ENCODE data around the gene TES.
"Not testable (repeated sequence)": the region's sequence is repeated elsewhere in the genome, so short reads cannot be mapped to it uniquely, and the experiment has no call there.

Gene TES

GRCh38 chr7:116242178-116242577 lies 31.8 kb downstream of the TES start:
- Histone ChIP-seq H3K27me3 (no peaks in the 10 kb centered on the region), H3K4me1 (ENCODE audit: control insufficient read depth in 1 of 2, insufficient read depth in 1 of 2, low read depth in 1 of 2, low read length in 1 of 2) (no peaks in the 10 kb centered on the region), H3K9me3 (no peaks in the 10 kb centered on the region), H3K27ac (no peak overlapping the region), H3K4me3 (ENCODE audit: low read depth in 1 of 2, low read length in 1 of 2) (no peak overlapping the region), H3K36me3 (peaks cover 20% of the 10 kb centered on the region)
- TF ChIP-seq, protein P1, sequence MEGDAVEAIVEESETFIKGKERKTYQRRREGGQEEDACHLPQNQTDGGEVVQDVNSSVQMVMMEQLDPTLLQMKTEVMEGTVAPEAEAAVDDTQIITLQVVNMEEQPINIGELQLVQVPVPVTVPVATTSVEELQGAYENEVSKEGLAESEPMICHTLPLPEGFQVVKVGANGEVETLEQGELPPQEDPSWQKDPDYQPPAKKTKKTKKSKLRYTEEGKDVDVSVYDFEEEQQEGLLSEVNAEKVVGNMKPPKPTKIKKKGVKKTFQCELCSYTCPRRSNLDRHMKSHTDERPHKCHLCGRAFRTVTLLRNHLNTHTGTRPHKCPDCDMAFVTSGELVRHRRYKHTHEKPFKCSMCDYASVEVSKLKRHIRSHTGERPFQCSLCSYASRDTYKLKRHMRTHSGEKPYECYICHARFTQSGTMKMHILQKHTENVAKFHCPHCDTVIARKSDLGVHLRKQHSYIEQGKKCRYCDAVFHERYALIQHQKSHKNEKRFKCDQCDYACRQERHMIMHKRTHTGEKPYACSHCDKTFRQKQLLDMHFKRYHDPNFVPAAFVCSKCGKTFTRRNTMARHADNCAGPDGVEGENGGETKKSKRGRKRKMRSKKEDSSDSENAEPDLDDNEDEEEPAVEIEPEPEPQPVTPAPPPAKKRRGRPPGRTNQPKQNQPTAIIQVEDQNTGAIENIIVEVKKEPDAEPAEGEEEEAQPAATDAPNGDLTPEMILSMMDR (IDR thresholded peaks at IDR 0.05): no peak

DNA sequence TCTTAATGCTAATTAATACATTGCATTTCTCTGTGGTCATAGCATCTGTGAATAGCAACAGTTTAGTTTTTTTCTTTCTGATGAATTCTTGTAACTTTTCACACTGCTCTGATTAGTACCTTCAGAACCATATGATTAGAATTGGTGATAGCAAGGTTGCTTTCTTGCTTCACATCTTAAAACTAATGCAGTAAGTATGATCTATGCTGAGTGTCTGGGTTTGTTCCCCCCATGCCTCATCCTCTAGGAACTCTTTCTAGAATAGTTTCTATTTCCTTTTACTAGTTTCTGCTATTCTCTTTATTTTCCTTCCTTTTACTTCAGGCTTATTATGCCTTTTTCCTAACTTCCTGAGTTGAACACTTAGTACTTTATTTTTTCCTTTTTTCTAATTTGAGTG lies 32.4 kb downstream of the TES start:
- no peak overlapping the region for H3K27ac ChIP-seq
- TF ChIP-seq, protein P1 (IDR thresholded peaks at IDR 0.05): no peak
- no peaks in the 10 kb centered on the region for H3K27me3 ChIP-seq
- H3K4me1 ChIP-seq (ENCODE audit: control insufficient read depth in 1 of 2, insufficient read depth in 1 of 2, low read depth in 1 of 2, low read length in 1 of 2): no peaks in the 10 kb centered on the region
- H3K36me3 ChIP-seq: peaks cover 14% of the 10 kb centered on the region
- H3K4me3 ChIP-seq (ENCODE audit: low read depth in 1 of 2, low read length in 1 of 2): no peak overlapping the region
- no peaks in the 10 kb centered on the region for H3K9me3 ChIP-seq

DNA sequence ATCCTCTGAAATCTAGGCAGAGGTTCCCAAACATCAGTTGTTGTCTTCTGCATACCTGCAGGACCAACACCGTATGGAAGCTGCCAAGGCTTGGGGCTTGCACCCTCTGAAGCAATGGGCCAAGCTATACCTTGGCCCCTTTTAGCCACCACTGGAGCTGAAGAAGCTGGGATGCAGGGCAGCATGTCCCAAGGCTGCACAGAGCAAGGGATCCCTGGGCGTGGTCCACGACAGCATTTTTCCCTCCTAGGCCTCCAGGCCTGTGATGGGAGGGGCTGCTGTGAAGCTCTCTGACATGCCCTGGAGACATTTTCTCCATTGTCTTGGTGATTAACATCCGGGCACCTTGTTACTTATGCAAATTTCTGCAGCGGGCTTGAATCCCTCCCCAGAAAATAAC lies 34.5 kb downstream of the TES start:
- H3K4me1 ChIP-seq (ENCODE audit: control insufficient read depth in 1 of 2, insufficient read depth in 1 of 2, low read depth in 1 of 2, low read length in 1 of 2); H3K9me3 ChIP-seq; H3K4me3 ChIP-seq (ENCODE audit: low read depth in 1 of 2, low read length in 1 of 2); H3K27ac ChIP-seq; H3K27me3 ChIP-seq: not testable (repeated sequence)
- peaks cover 15% of the 10 kb centered on the region for H3K36me3 ChIP-seq

GRCh38 chr7:116246357-116246756 lies 36.0 kb downstream of the TES start:
- Histone ChIP-seq H3K27ac (no peak overlapping the region), H3K27me3 (no peaks in the 10 kb centered on the region), H3K4me3 (ENCODE audit: low read depth in 1 of 2, low read length in 1 of 2) (no peak overlapping the region), H3K36me3 (peaks cover 28% of the 10 kb centered on the region), H3K4me1 (ENCODE audit: control insufficient read depth in 1 of 2, insufficient read depth in 1 of 2, low read depth in 1 of 2, low read length in 1 of 2) (no peaks in the 10 kb centered on the region), H3K9me3 (no peaks in the 10 kb centered on the region)
- TF ChIP-seq, protein P1 (IDR thresholded peaks at IDR 0.05): no peak

DNA sequence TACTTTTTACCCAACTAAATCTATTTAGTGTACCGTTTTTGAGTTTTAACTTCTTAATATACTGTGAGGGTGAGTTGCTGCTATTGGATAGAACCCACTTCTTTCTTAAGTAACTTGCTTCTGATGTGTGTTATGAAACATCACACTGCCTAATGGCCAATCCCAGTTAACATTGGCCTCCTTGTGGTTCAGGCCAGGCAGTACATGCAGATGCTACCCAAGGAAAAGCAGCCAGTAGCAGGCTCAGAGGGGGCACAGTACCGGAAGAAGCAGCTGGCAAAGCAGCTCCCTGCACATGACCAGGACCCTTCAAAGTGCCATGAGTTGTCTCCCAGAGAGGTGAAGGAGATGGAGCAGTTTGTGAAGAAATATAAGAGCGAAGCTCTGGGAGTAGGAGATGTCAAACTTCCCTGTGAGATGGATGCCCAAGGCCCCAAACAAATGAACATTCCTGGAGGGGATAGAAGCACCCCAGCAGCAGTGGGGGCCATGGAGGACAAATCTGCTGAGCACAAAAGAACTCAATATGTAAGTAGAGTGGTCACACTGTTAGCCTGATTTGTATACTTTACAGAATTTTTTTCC lies 39.7 kb downstream of the TES start:
- TF ChIP-seq, protein P1 (IDR thresholded peaks at IDR 0.05): no peak
- no peaks in the 10 kb centered on the region for H3K27me3 ChIP-seq
- H3K36me3 ChIP-seq: peaks cover 59% of the 10 kb centered on the region
- H3K27ac ChIP-seq: no peak overlapping the region
- H3K4me3 ChIP-seq (ENCODE audit: low read depth in 1 of 2, low read length in 1 of 2): no peak overlapping the region
- no peaks in the 10 kb centered on the region for H3K4me1 ChIP-seq (ENCODE audit: control insufficient read depth in 1 of 2, insufficient read depth in 1 of 2, low read depth in 1 of 2, low read length in 1 of 2)
- H3K9me3 ChIP-seq: no peaks in the 10 kb centered on the region

- Histone ChIP-seq H3K4me3 (ENCODE audit: low read depth in 1 of 2, low read length in 1 of 2) (no peak overlapping the region), H3K27me3 (no peaks in the 10 kb centered on the region), H3K27ac (no peak overlapping the region), H3K9me3 (no peaks in the 10 kb centered on the region), H3K4me1 (ENCODE audit: control insufficient read depth in 1 of 2, insufficient read depth in 1 of 2, low read depth in 1 of 2, low read length in 1 of 2) (no peaks in the 10 kb centered on the region), H3K36me3 (peaks cover 75% of the 10 kb centered on the region)
- TF ChIP-seq, protein P1 (IDR thresholded peaks at IDR 0.05): no peak
These were observed 41.3 kb downstream of the TES start for GRCh38 chr7:116251675-116252074.
